H1 (cell line): Measurements from ENCODE around the gene TRABD2B. TPM values are rescaled to one million over a fixed set of nuclear protein-coding genes. Genes with fewer than 3 reads are reported as not detected.

Experiments used
- ASH2L ChIP-seq: fragments of 200-600, 300-600 bp; sonication (generic); IDR thresholded peaks from one replicate; pipeline ENCODE4 v1.7.1; 2017; ENCODE audit warnings: low read length
- ATF2 ChIP-seq: IDR thresholded peaks from 2 replicates; pipeline ENCODE4 v1.6.1; 2012; ENCODE audit warnings: low read length, inconsistent platforms
- BACH1 ChIP-seq: IDR thresholded peaks from 2 replicates; pipeline ENCODE4 v1.6.1; 2012; ENCODE audit warnings: low read length, improper control_type of control experiment
- CEBPB ChIP-seq: IDR thresholded peaks from 2 replicates; pipeline ENCODE4 v1.6.1; 2012; ENCODE audit warnings: low read depth, low read length
- CREB1 ChIP-seq: IDR thresholded peaks from 2 replicates; pipeline ENCODE4 v1.6.1; 2012; ENCODE audit warnings: inconsistent platforms
- CTCF ChIP-seq, 3 experiments: IDR thresholded peaks; 1 replicate in 2 of 3; 2 replicates in 1 of 3; pipeline versions ENCODE4 v1.5.1 to v1.6.1; 2011; ENCODE audit warnings: low read length in 3 of 3, mild to moderate bottlenecking in 3 of 3, inconsistent platforms in 2 of 3, low read depth in 1 of 3, moderate library complexity in 1 of 3; ENCODE audit not compliant: insufficient read depth in 1 of 3; ENCODE audit errors: control extremely low read depth in 1 of 3
- KDM5A ChIP-seq: fragments of 200-600 bp; IDR thresholded peaks from 2 replicates; pipeline ENCODE4 v1.7.1; 2012; ENCODE audit warnings: mild to moderate bottlenecking, low read length, inconsistent platforms, mixed read lengths
- MAFK ChIP-seq: IDR thresholded peaks from 2 replicates; pipeline ENCODE4 v1.6.1; 2012; ENCODE audit warnings: low read depth, mild to moderate bottlenecking, improper control_type of control experiment, low read length
- MAX ChIP-seq: IDR thresholded peaks from 2 replicates; pipeline ENCODE4 v1.6.1; 2012; ENCODE audit warnings: inconsistent platforms
- NRF1 ChIP-seq: IDR thresholded peaks from 2 replicates; pipeline ENCODE4 v1.6.1; 2011; ENCODE audit warnings: mild to moderate bottlenecking, low read depth, low read length, improper control_type of control experiment
- POLR2A ChIP-seq, 2 experiments: IDR thresholded peaks; 1 replicate in 1 of 2; 2 replicates in 1 of 2; pipeline ENCODE4 v1.6.1; 2011; ENCODE audit warnings: low read depth in 2 of 2, low read length in 2 of 2, mild to moderate bottlenecking in 2 of 2; ENCODE audit errors: control extremely low read depth in 1 of 2
- POU5F1 ChIP-seq: IDR thresholded peaks from 2 replicates; pipeline ENCODE4 v1.6.1; 2011; ENCODE audit warnings: low read depth, mild to moderate bottlenecking, low read length, moderate library complexity
- RAD21 ChIP-seq, 2 experiments: IDR thresholded peaks in 1 of 2; conservative IDR thresholded peaks in 1 of 2; 2 replicates each; pipeline ENCODE4 v1.6.1; 2011; ENCODE audit warnings: low read depth in 2 of 2, low read length in 2 of 2, improper control_type of control experiment in 1 of 2, inconsistent platforms in 1 of 2, mild to moderate bottlenecking in 1 of 2, moderate library complexity in 1 of 2
- RBBP5 ChIP-seq: IDR thresholded peaks from 2 replicates; pipeline ENCODE4 v1.7.1; 2012; ENCODE audit warnings: low read depth, mild to moderate bottlenecking, inconsistent platforms, low read length, moderate library complexity, borderline replicate concordance
- SAP30 ChIP-seq: fragments of 300-600 bp; sonication (generic); IDR thresholded peaks from 2 replicates; pipeline ENCODE4 v1.7.1; 2012; ENCODE audit warnings: low read length, moderate library complexity, mild to moderate bottlenecking, inconsistent platforms; ENCODE audit not compliant: insufficient read depth, insufficient replicate concordance
- SP1 ChIP-seq: IDR thresholded peaks from 2 replicates; pipeline ENCODE4 v1.6.1; 2011; ENCODE audit warnings: low read depth, low read length
- SP2 ChIP-seq: IDR thresholded peaks from 2 replicates; pipeline ENCODE4 v1.6.1; 2012; ENCODE audit warnings: mild to moderate bottlenecking, low read length, inconsistent platforms
- TAF1 ChIP-seq: IDR thresholded peaks from 2 replicates; pipeline ENCODE4 v1.6.1; 2011; ENCODE audit warnings: mild to moderate bottlenecking, low read depth, low read length
- TEAD4 ChIP-seq: IDR thresholded peaks from 2 replicates; pipeline ENCODE4 v1.6.1; 2012; ENCODE audit warnings: low read depth, low read length, inconsistent platforms, mixed read lengths
- YY1 ChIP-seq: IDR thresholded peaks from 2 replicates; pipeline ENCODE4 v1.6.1; 2011; ENCODE audit warnings: low read depth, mild to moderate bottlenecking, low read length
- polyA plus RNA-seq, 7 experiments: library from polyadenylated mRNA; depleted of rRNA in 3 of 7; stranded (reverse) in 5 of 7; unstranded in 2 of 7; fragments of >200 nt in 5 of 7; fragments of 200-250 nt in 2 of 7; gene quantifications; 1 replicate in 5 of 7; 2 replicates in 1 of 7; 4 replicates in 1 of 7; pipeline versions ENCODE4 v1.2.1 to v1.2.3, GENCODE V29; 2011 to 2013; ENCODE audit warnings: missing spikeins in 2 of 7, mixed read lengths in 2 of 7
- total RNA-seq: library from RNA; stranded (reverse); fragmentation: NEBNext Ultra II Directional; extraction: Animal tissue kit (Norgen Biotek cat#: 25700); gene quantifications from 2 replicates; pipeline ENCODE4 v1.2.1, GENCODE V29; 2021

TRABD2B gene
- total and polyA plus RNA-seq, 2 of the 8 experiments (the other 6 are each of a cell fraction or from before 2014, with no cell fraction given) = 0.95 to 3.4 TPM

- TF ChIP-seq ATF2 (peak; percentile 30; the same call in 1 of the 2 replicates), CREB1 (peak; percentile 30; the same call in 1 of the 2 replicates), KDM5A (no peak), TEAD4 (no peak), ASH2L (peak; percentile 59), TAF1 (peak; percentile 50; the same call in 1 of the 2 replicates), YY1 (peak; percentile 23; the same call in 1 of the 2 replicates), NRF1 (no peak), CTCF (IDR thresholded peaks at IDR 0.05; ENCODE audit: control extremely low read depth in 1 of 3, insufficient read depth in 1 of 3, low read depth in 1 of 3, low read length in 3 of 3) (peak; percentile 81 to 97 (median 86)), POU5F1 (no peak), SP1 (0 out of 2 replicates have a peak, but pooled peaks have one; percentile 20), RBBP5 (peak; percentile 79; the same call in 1 of the 2 replicates), RAD21 (IDR thresholded peaks at IDR 0.05 in 1 of 2, conservative IDR thresholded peaks at IDR 0.05 in 1 of 2; ENCODE audit: low read depth in 2 of 2, low read length in 2 of 2) (peak; percentile 79 to 90), MAFK (no peak), MAX (peak; percentile 33; the same call in 1 of the 2 replicates), SAP30 (no peak), CEBPB (no peak), SP2 (no peak), BACH1 (no peak), POLR2A (IDR thresholded peaks at IDR 0.05; ENCODE audit: control extremely low read depth in 1 of 2, low read depth in 2 of 2, low read length in 2 of 2) (no peak; a peak in 1 of 3 replicates)
Measured at GRCh38 chr1:47997289-47998200, at the start of gene TRABD2B (continued).
